ENCODE measurements around the gene LARGE1.

LARGE1 gene

DNA sequence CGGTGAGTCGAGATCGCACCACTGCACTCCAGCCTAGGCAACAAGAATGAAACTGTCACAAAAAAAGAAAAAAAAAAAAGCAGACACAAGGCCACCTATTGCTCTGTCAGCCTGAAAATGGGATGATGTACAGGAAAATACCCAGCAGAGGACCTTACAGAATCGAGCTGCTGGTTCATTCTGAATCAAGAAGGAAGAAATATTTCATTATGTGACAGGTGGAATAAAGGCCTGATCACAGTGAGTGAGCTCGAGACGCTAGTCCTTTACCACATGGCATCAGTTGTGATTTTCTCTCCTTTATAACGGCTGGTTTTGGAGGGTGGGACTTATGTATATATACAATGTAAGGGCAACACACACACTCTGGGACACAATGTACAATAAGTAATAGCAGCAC, 340.0 kb downstream of the LARGE1 start:
- H3K36me3 ChIP-seq (replicated peaks in 1 of 2; ENCODE audit: control insufficient read depth in 2 of 2, insufficient read depth in 2 of 2, low read length in 2 of 2), result no peaks in the 10 kb centered on the region
- no peaks in the 10 kb centered on the region for H3K9me3 ChIP-seq (replicated peaks in 1 of 2; ENCODE audit: control insufficient read depth in 2 of 2, insufficient read depth in 1 of 2, low read depth in 1 of 2, low read length in 2 of 2)
- no peak overlapping the region for H3K4ac ChIP-seq (ENCODE audit: low read length)
- H2BK5ac ChIP-seq (ENCODE audit: low read length), result no peak overlapping the region
- H3K4me1 ChIP-seq (ENCODE audit: control insufficient read depth in 2 of 2, insufficient read depth in 1 of 2, low read depth in 1 of 2, low read length in 2 of 2), result peaks cover 2% of the 10 kb centered on the region in 2 donors
- no peak overlapping the region for H2BK120ac ChIP-seq (ENCODE audit: low read depth, low read length)
- no peak overlapping the region for H4K91ac ChIP-seq (ENCODE audit: low read depth, low read length, poor library complexity)
- H3K14ac ChIP-seq (ENCODE audit: low read length), result no peak overlapping the region
- no peaks in the 10 kb centered on the region for H3K79me1 ChIP-seq (ENCODE audit: low read depth, low read length)
- H3K27ac ChIP-seq (replicated peaks; ENCODE audit: low read length), result no peak overlapping the region
- no CpG with 5 or more reads among the region's 7 CpGs for WGBS, 2 donors (ENCODE audit: extremely low coverage in 2 of 2, insufficient read length in 2 of 2, insufficient replicate concordance in 1 of 2)
- H3K18ac ChIP-seq (ENCODE audit: low read length), result no peak overlapping the region
- no peak overlapping the region for H2AK5ac ChIP-seq (ENCODE audit: low read depth, low read length)
- no peak overlapping the region for H3K4me3 ChIP-seq (ENCODE audit: low read length in 2 of 2)
- H3K9ac ChIP-seq (ENCODE audit: low read depth, low read length, poor library complexity), result no peak overlapping the region
- H2BK15ac ChIP-seq (ENCODE audit: low read length), result no peak overlapping the region
- no peak overlapping the region for H2AFZ ChIP-seq (ENCODE audit: low read length)
- no peak overlapping the region for H3K23ac ChIP-seq (ENCODE audit: low read depth, low read length, poor library complexity)
- no peak overlapping the region for H2BK12ac ChIP-seq (ENCODE audit: low read length)
- no peak overlapping the region for H4K8ac ChIP-seq (ENCODE audit: low read depth, low read length)
- no peak overlapping the region for H3K4me2 ChIP-seq (ENCODE audit: insufficient read depth, low read length, poor library complexity, severe bottlenecking)
- DNase-seq (ENCODE audit: low spot score), result no peak
- no peaks in the 10 kb centered on the region for H3K27me3 ChIP-seq (ENCODE audit: control insufficient read depth in 3 of 3, insufficient read depth in 3 of 3, low read depth in 1 of 3, low read length in 3 of 3)

GRCh38 chr22:33579448-33580093, 340.7 kb downstream of the LARGE1 start:
- no peak overlapping the region for H3K4me2 ChIP-seq (ENCODE audit: insufficient read depth, low read length, poor library complexity, severe bottlenecking)
- no peaks in the 10 kb centered on the region for H3K4me1 ChIP-seq (ENCODE audit: control insufficient read depth in 2 of 2, insufficient read depth in 1 of 2, low read depth in 1 of 2, low read length in 2 of 2)
- H3K18ac ChIP-seq (ENCODE audit: low read length), result no peak overlapping the region
- H3K36me3 ChIP-seq (replicated peaks in 1 of 2; ENCODE audit: control insufficient read depth in 2 of 2, insufficient read depth in 2 of 2, low read length in 2 of 2), result no peaks in the 10 kb centered on the region
- H4K8ac ChIP-seq (ENCODE audit: low read depth, low read length), result no peak overlapping the region
- H3K9ac ChIP-seq (ENCODE audit: low read depth, low read length, poor library complexity), result no peak overlapping the region
- no peaks in the 10 kb centered on the region for H3K27me3 ChIP-seq (ENCODE audit: control insufficient read depth in 3 of 3, insufficient read depth in 3 of 3, low read depth in 1 of 3, low read length in 3 of 3)
- no peak overlapping the region for H2BK5ac ChIP-seq (ENCODE audit: low read length)
- H2BK15ac ChIP-seq (ENCODE audit: low read length), result no peak overlapping the region
- H2BK120ac ChIP-seq (ENCODE audit: low read depth, low read length), result no peak overlapping the region
- no peak overlapping the region for H3K4me3 ChIP-seq (ENCODE audit: low read length in 2 of 2)
- no peak overlapping the region for H3K27ac ChIP-seq (replicated peaks; ENCODE audit: low read length)
- H3K23ac ChIP-seq (ENCODE audit: low read depth, low read length, poor library complexity), result no peak overlapping the region
- no peak overlapping the region for H3K4ac ChIP-seq (ENCODE audit: low read length)
- no peak overlapping the region for H4K91ac ChIP-seq (ENCODE audit: low read depth, low read length, poor library complexity)
- H2AK5ac ChIP-seq (ENCODE audit: low read depth, low read length), result no peak overlapping the region
- WGBS, 2 donors (ENCODE audit: extremely low coverage in 2 of 2, insufficient read length in 2 of 2, insufficient replicate concordance in 1 of 2), result no CpG with 5 or more reads among the region's 8 CpGs
- no peak overlapping the region for H2AFZ ChIP-seq (ENCODE audit: low read length)
- H2BK12ac ChIP-seq (ENCODE audit: low read length), result no peak overlapping the region
- no peaks in the 10 kb centered on the region for H3K9me3 ChIP-seq (replicated peaks in 1 of 2; ENCODE audit: control insufficient read depth in 2 of 2, insufficient read depth in 1 of 2, low read depth in 1 of 2, low read length in 2 of 2)
- no peak overlapping the region for H3K14ac ChIP-seq (ENCODE audit: low read length)
- no peaks in the 10 kb centered on the region for H3K79me1 ChIP-seq (ENCODE audit: low read depth, low read length)
- peak; percentile 53 for DNase-seq (ENCODE audit: low spot score)

GRCh38 chr22:33578752-33579151, 341.5 kb downstream of the LARGE1 start:
- H2BK5ac ChIP-seq (ENCODE audit: low read length), result no peak overlapping the region
- H3K4ac ChIP-seq (ENCODE audit: low read length), result no peak overlapping the region
- H3K36me3 ChIP-seq (replicated peaks in 1 of 2; ENCODE audit: control insufficient read depth in 2 of 2, insufficient read depth in 2 of 2, low read length in 2 of 2), result no peaks in the 10 kb centered on the region
- DNase-seq (ENCODE audit: low spot score), result no peak
- no peak overlapping the region for H3K4me3 ChIP-seq (ENCODE audit: low read length in 2 of 2)
- no peak overlapping the region for H2BK120ac ChIP-seq (ENCODE audit: low read depth, low read length)
- H3K4me2 ChIP-seq (ENCODE audit: insufficient read depth, low read length, poor library complexity, severe bottlenecking), result no peak overlapping the region
- no peak overlapping the region for H2AK5ac ChIP-seq (ENCODE audit: low read depth, low read length)
- no peak overlapping the region for H2BK15ac ChIP-seq (ENCODE audit: low read length)
- no peak overlapping the region for H3K27ac ChIP-seq (replicated peaks; ENCODE audit: low read length)
- H2BK12ac ChIP-seq (ENCODE audit: low read length), result no peak overlapping the region
- no peak overlapping the region for H2AFZ ChIP-seq (ENCODE audit: low read length)
- no peak overlapping the region for H3K14ac ChIP-seq (ENCODE audit: low read length)
- WGBS, 2 donors (ENCODE audit: extremely low coverage in 2 of 2, insufficient read length in 2 of 2, insufficient replicate concordance in 1 of 2), result no CpG with 5 or more reads among the region's 1 CpG
- no peak overlapping the region for H3K23ac ChIP-seq (ENCODE audit: low read depth, low read length, poor library complexity)
- H3K79me1 ChIP-seq (ENCODE audit: low read depth, low read length), result no peaks in the 10 kb centered on the region
- H3K9me3 ChIP-seq (replicated peaks in 1 of 2; ENCODE audit: control insufficient read depth in 2 of 2, insufficient read depth in 1 of 2, low read depth in 1 of 2, low read length in 2 of 2), result no peaks in the 10 kb centered on the region
- no peak overlapping the region for H4K91ac ChIP-seq (ENCODE audit: low read depth, low read length, poor library complexity)
- H3K9ac ChIP-seq (ENCODE audit: low read depth, low read length, poor library complexity), result no peak overlapping the region
- H4K8ac ChIP-seq (ENCODE audit: low read depth, low read length), result no peak overlapping the region
- H3K27me3 ChIP-seq (ENCODE audit: control insufficient read depth in 3 of 3, insufficient read depth in 3 of 3, low read depth in 1 of 3, low read length in 3 of 3), result no peaks in the 10 kb centered on the region
- no peaks in the 10 kb centered on the region for H3K4me1 ChIP-seq (ENCODE audit: control insufficient read depth in 2 of 2, insufficient read depth in 1 of 2, low read depth in 1 of 2, low read length in 2 of 2)
- no peak overlapping the region for H3K18ac ChIP-seq (ENCODE audit: low read length)

GRCh38 chr22:33577862-33578411, 342.3 kb downstream of the LARGE1 start:
- Histone ChIP-seq H2BK12ac (ENCODE audit: low read length) (no peak overlapping the region), H3K79me1 (ENCODE audit: low read depth, low read length) (no peaks in the 10 kb centered on the region), H3K4ac (ENCODE audit: low read length) (no peak overlapping the region), H3K14ac (ENCODE audit: low read length) (no peak overlapping the region), H3K23ac (ENCODE audit: low read depth, low read length, poor library complexity) (no peak overlapping the region), H2BK120ac (ENCODE audit: low read depth, low read length) (no peak overlapping the region), H3K9ac (ENCODE audit: low read depth, low read length, poor library complexity) (no peak overlapping the region), H2BK15ac (ENCODE audit: low read length) (no peak overlapping the region), H3K27ac (replicated peaks; ENCODE audit: low read length) (no peak overlapping the region), H3K4me1 (ENCODE audit: control insufficient read depth in 2 of 2, insufficient read depth in 1 of 2, low read depth in 1 of 2, low read length in 2 of 2) (no peaks in the 10 kb centered on the region), H4K8ac (ENCODE audit: low read depth, low read length) (no peak overlapping the region), H2AK5ac (ENCODE audit: low read depth, low read length) (no peak overlapping the region), H3K36me3 (replicated peaks in 1 of 2; ENCODE audit: control insufficient read depth in 2 of 2, insufficient read depth in 2 of 2, low read length in 2 of 2) (no peaks in the 10 kb centered on the region), H3K9me3 (replicated peaks in 1 of 2; ENCODE audit: control insufficient read depth in 2 of 2, insufficient read depth in 1 of 2, low read depth in 1 of 2, low read length in 2 of 2) (no peaks in the 10 kb centered on the region), H3K27me3 (ENCODE audit: control insufficient read depth in 3 of 3, insufficient read depth in 3 of 3, low read depth in 1 of 3, low read length in 3 of 3) (no peaks in the 10 kb centered on the region), H3K4me3 (ENCODE audit: low read length in 2 of 2) (no peak overlapping the region), H3K18ac (ENCODE audit: low read length) (no peak overlapping the region), H2BK5ac (ENCODE audit: low read length) (no peak overlapping the region), H3K4me2 (ENCODE audit: insufficient read depth, low read length, poor library complexity, severe bottlenecking) (no peak overlapping the region), H2AFZ (ENCODE audit: low read length) (no peak overlapping the region), H4K91ac (ENCODE audit: low read depth, low read length, poor library complexity) (no peak overlapping the region)
- no CpG with 5 or more reads among the region's 4 CpGs for WGBS, 2 donors (ENCODE audit: extremely low coverage in 2 of 2, insufficient read length in 2 of 2, insufficient replicate concordance in 1 of 2)
- DNase-seq (ENCODE audit: low spot score), result no peak
